GOT3 (cell line): Measurements from ENCODE around the gene NFYB.

Experiments used
- DNase-seq: peaks from one replicate; lab custom pipeline; 2025; ENCODE audit warnings: mixed read lengths; lab: John Stamatoyannopoulos, UW

The NFYB gene

DNA sequence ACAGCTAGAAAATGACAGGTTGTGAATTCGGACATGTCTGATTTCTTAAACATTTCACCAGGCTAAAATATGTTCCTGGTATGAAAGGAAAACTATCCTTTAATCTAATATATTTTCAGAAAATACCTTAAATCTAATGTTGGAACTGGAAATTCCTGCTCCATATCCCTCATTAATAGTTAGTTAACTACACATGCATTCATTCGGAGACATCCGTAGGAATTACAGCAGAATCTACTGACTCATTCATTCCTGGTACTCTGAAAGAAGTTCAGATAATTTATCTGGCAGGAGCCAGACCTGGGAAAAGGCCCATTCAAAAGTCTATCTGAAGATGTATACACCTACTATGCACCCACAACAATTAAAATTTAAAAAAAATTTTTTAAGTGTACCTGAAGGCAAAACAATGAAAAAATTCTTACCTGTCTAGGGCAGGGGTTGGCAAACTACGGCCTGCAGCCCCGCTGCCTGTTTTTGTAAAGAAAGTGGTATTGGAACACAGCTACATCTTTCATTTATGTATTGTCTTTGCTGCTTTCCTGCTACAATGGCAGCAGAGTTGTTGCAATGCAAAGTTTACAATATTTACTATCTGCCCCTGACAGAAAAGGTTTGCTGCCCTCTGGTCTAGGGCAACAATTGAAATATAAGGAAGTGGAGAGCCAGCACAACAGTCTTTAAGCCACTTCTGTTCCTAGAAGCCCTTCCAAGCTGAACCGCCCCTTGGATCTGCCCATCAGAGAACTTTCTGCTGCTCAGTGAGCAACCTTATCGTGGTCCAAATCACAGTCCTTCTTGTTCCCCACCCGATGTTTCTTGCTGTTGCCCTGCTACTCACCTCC, 17.9 kb upstream of the NFYB start:
- DNase-seq = no peak

DNA sequence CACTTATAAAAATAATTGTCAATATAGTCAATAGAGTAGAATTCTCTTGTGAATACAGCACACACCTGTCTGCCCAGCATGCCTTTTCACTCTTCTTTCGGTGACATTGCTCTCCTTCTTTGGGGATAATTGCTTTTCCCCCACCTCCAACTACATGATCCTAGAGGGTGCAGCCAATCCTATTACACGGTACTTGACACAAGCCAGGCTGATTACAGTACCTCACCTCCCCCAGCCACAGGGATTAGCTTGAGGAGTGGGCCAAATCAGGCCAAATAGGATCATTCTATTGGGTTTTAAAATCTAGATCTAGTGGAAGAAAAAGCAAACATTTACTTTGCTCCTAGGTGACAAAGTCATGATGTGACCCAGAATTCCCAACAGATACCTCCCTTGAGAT, 16.8 kb upstream of the NFYB start:
- DNase-seq = no peak

DNA sequence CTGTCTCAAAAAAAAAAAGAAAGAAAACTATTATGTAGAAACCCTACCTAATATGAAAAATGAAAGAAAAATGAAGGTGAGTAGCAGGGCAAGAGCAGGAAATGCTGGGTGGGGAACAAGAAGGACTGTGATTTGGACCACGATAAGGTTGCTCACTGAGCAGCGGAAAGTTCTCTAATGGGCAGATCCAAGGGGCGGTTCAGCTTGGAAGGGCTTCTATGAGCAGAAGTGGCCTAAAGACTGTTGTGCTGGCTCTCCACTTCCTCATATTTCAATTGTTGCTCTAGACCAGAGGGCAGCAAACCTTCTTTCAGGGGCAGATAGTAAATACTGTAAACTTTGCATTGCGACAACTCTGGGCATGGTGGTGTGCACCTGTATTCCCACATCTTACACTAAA, 16.3 kb upstream of the NFYB start:
- DNase-seq = no peak

DNA sequence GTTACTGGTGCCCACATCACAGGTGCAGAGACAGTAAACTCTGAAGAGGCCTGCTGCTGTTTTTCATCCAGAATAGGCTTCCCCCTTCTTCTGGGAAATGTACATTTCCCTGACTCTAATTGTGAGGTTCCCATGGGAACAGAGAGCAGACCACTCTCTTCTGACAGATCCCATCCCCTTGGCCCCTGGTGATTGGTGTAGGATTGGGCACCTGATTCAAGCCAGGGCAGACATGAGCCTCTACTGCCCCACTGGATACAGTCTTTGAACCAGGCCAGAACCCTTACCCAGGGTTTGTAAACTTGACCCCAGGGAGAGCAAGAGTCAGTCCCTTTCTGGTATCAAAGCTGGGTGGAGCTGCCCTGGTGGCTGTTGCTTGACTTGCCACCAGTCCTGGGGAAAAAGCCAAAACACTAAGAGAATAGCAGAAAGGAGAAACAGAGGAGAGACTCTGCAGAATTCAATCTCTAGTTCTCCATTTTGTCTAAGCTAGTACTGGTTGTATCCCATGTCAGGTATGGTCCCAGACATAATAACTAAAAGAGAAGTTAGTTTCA, 14.8 kb upstream of the NFYB start:
- DNase-seq = no peak

DNA sequence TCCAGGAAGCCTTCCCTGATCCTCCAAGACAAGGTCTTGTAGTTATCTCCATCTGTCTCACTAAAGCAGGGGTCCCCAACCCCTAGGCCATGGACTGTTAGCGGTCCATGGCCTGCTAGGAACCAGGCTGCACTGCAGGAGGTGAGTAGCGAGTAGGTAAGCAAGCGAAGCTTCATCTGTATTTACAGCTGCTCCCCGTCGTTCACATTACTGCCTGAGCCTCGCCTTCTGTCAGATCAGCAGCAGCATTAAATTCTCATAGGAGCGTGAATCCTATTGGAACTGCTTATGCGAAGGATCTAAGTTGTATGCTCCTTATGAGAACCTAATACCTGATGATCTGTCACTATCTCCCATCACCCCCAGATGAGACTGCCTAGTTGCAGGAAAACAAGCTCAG, 12.4 kb upstream of the NFYB start:
- DNase-seq = no peak

DNA sequence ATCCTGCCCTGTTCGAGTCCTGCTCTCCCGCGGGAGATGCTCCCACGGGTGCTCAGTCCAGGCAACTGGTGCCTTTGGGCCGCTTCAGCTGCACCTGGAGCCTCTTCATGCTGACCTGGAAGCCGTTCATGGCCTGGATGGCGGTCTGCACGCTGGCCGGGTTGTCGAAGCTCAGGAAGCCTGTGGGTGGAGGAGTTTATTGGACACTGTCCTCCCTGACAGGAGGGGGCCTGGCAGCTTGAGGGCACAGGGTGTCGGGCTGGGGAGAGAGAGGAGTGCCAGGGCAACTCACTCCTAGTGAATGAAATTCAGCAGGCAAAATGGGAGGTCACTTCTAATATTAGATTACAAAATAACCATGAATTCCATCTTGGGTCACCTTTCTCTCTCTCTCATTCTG, 9.3 kb upstream of the NFYB start:
- no peak for DNase-seq

DNA sequence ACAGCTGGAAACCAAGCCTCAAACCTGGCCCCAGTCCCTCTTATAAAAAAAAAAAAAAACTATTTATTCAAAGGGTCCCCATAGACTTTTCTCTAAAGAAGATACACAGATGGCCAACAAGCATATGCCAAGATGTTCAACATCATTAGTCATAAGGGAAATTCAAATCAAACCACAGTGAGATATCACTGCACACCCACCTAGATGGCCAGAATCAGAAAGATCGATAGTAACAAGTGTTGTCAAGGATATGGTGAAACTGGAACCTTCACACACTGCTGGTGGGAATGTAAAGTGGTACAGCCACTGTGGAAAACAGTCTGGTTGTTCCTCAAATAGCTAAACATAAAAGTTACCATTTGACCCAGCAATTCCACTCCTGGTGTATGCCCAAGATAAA, 5.9 kb upstream of the NFYB start:
- DNase-seq = no peak

DNA sequence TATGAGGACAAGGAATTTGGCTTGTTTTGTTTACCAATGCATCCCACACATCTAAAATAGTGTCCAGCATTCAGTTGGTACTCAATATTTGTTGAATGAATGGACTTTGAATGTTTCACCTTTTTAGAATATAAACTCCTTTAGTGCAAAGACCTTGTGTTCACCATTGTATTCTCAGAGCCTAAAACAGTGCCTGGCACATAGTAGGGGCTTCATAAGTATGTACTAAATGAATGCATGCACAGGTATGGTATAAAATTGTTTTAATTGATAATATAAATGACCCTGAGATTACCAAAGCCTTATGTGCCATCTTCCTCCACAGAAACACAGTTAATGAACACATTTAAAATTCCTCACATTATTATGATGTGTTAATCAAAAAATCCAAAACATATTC, 5.0 kb upstream of the NFYB start:
- no peak for DNase-seq

DNA sequence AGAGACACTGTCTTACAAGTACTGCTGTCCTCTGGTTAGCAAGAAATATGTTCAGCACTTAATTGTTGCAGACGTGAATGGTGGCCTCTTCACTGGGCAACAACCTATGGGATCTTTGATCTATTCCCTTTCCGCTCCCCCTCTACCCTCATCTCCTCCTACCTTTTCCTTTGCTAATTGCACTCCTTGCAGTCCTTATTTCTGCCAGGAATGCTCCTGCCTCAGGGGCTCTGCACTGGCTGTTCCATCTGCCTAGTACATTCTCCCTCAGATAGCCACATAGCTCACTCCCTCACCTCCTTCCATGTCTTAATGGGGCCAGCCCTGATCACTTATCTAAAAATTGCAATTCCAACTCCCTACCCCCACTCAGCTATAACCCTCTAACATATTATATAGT, 4.5 kb upstream of the NFYB start:
- no peak for DNase-seq

DNA sequence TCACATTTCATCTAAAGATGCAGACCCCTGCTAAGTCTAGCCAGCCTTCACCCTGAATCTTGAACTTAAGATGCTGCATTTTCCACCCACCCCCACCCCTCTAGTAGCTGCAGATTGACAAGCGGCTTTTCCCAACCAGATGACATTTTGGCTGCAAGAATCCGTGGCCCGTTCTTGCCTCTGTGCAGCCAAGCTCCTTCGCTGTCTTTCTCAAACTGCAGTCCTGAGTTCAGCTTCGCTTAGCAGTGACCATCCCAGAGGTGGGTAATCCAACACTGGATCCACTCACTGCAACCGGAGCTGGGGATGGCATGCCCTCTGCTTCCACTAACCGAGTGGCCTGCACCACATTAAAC, 765 bp upstream of the NFYB start:
- no peak for DNase-seq

DNA sequence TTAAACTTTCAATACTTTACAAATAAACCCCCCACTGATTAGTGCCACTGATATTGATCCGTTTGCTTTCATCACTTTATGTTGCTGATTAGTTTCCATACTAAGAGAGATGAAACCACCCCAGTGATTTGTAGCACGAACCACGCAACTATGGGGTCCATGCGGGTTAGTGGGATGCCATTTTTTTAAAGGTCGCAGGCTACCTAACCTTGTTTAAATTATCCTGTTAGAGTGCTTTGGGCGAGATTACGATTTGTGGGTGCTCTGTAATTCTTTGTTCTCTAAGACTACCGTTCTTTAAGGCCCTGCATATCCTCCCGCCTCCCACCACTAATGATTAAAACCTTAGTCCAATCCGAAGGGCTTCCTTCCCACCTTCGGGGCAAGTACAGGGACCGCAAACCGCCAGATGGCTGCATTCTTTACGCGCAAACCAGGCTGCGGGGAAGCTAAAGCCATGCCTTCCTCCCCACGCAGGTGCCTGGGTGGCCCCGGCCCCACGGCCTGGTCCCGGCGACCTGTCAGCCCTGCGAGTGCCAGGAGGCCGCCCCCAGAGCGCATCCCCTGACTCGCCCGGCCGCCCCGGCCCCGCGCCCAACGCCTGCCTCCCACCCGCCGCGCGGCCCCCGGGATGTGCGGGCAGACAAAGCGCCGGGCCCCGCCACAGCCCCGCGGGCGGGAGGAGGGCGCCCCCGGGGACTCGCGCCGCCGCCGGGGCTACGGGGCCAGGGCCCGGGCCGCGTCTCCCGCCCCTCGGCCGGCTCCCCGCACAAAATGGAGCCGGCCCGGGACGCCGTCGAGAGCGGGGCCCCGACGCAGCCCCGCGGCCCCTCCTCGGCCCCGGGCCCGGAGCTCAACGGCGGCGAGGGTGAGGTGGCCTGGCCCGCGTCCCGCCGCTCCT, 759 bp downstream of the NFYB start:
- no peak for DNase-seq

DNA sequence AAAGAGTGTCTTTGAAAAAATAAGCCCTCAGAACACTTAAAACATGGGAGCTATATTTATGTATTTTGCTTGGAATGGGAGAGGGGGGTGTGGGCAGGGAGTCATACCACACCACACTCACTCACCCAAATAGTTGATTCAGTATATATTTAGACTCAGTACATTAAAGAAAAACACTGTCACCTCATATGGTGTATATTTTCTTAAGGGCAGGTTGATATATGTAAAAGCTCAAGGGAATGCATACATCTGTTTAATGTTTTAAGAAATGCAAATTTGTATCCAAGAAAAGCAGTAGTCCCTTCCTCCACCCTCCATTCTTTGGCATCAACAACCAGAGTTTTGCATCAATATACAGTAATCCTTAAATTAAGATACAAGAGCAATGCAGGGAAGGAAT, 1.4 kb downstream of the NFYB start:
- DNase-seq = no peak

DNA sequence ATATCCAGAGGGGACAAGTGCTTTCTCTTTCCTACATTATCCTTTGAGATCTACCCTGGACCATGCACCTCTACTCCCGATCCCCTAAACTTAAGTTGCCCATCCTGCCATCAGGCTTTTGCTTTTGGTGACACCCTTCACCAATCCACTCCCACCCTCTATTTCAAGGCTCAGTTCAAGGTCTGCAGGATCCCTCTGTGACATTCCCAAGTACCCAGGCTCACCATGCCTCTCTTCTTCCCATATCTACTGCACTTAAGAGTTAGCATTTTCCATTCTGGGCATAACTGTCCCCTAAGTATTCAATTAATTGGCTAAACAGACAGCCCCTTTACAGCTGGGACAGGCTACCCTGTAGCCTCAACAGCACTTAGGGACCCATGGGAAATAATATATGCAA, 3.1 kb downstream of the NFYB start:
- DNase-seq = no peak

DNA sequence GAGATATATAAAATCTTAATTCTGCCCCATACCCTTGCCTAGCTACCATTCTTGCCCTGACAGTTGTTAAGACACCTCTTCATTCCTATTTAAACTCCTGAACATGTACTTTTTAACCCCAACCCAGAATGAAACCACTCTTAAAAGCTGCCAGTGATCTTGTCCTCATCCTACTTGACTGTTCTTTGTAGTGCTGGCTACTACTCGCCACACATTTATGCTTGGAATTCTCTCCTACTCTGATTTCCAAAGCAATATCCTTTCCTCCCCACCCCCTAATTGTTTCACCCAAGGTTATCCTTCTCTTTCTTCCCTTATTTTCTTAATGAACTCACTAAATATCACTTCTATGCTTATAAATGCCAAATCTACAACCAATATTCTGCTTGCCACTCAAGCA, 4.1 kb downstream of the NFYB start:
- DNase-seq = no peak

DNA sequence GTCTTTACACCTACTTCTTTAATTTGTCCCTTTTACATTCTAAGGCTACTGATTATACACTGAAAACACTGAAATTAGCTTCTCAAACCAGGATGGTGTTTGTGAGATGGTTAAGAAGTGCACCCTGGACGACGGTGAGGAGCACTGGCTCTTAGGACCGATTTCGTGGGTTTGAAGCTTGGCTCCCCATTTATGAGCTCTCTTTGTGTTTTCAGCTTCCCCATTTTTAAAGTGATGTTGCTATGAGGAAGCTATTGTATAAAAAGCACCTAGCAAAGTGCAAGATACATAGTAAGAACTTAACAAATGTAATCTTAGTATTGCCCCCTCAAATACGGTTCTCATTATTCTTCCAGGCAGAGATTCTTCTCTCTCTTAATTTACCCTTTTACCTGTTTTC, 4.7 kb downstream of the NFYB start:
- no peak for DNase-seq

DNA sequence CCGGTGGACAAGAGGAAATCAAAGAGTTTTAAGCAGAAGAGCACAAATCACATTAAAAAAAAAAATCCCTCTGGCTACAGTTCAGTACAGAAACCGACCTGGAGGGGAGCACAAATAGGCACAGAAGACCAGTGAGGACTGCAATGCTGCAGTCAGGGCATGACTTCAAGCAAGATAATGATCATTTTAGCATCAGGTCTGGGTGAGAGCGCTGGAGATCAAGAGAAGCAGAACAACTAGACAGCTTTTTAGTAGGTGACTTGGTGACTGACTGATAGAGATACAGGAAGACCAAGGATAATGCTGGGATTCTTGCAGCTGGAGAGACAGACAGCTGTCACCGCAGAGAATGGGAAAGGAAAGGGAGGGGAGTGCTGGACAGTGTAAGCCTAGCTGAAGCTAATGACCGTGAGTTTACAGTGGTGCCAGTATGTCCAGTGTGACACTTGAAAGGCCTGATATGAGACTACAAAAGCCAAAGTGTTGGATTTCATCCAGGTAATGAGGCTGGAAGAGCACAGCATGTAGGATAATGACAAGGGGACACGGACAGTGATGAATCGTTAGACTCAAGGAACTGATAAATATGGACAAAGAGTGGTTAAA, 5.6 kb downstream of the NFYB start:
- DNase-seq = no peak

DNA sequence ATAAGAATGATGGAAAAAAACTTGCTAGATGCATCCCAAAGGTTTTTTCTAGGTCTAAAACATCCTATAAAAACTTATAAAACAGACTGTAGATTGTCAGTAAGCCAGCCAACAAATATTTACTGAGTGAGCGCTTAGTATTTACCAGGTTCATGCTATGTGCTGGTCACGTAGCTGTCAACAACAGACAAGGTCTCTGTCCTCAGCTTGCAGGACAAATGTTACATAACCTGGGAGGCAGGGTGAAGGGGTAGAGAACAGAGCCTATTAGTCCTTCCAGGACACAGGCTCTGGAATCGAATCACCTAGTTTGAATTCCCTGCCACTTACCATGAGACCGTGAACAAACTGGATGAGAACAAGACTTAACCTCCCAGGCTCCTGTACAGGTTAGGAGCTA, 6.4 kb downstream of the NFYB start:
- no peak for DNase-seq

DNA sequence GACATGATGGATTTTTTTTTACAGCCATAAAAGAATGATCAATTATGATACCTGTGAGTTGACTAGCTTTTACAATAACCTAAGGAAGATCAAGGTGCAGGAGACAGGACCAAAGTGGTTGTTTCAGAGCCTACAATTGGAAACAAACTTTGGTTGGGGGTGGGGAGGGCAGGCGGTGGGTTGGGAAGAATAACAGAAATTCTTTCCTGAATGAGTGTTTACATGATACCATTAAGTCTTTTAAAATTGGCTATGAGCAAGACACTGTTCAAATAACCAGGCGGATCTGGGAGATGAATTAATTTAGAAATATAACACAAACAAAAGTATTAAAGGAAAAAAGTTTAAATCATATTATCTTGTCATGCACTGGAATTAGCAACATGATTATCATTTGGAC, 7.2 kb downstream of the NFYB start:
- DNase-seq = no peak

DNA sequence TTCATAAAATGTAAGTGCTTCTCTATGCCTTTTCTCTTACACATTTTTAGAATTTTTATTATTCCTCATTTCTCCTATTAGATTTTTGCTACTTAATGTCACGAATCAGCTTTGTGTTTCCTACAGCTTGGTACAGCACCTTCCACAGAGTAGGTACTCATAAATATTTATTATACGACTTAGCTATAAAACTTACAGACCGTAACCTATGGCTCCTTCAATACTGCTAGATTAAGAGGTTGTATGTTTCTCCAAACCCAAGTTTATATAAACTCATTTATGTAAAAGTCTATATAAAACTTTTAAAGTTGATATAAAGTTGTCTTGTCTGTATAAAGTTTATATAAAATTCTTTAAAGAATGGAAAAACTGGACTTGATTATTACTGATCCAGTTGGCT, 11.5 kb downstream of the NFYB start:
- no peak for DNase-seq

DNA sequence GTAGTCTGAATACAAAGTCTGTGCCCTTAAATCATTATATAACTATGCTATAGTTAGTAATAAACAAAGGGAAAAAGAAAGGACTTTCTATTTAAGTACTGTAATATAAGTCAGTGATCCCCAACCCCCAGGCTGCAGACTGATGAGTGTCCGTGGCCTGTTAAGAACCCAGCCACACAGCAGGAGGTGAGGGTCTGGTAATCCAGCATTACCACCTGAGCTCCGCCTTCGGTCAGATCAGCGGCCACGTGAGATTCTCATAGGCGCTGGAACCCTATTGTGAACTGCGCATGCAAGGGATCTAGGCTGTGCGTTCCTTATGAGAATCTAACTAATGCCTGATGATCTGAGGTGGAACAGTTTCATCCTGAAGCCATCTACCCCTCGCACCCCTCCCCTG, 15.7 kb downstream of the NFYB start:
- DNase-seq = no peak

DNA sequence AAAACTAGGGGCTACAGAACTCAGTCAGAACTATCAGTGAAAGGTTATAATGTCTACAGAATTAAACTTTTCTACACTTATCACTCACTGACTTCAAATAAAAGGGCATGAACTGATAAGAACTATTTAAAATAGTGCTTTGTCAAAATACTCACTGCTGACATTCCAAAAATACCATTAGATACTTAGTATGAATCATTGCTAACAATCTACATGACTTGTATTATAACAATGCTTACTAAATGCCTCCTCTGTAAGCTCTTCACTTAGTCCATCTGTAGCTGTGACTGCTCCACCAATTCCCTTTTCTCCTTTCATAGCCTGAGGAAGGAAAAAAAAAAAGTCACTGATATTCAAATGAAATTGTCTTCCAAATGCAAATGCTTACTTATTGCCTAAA, 17.0 kb downstream of the NFYB start:
- no peak for DNase-seq

DNA sequence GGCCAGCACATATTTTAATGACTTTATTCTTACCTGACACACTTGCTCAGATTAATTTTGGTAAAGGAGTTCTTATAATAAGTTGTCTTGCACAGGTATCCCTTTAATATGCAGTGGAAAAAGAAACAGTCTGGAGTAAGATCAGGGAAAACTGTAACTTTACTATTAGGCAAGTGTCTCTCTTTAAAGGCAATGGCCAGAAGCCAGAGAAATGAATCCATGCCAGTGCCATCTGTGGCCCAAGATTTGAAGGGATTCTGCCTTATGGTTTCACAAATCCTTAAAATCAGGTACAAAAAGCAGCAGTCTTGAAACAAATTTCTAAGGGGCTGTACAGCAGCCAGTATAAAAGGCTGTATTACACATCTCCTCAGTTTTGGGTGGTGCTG, 22.4 kb downstream of the NFYB start:
- DNase-seq = no peak
